ENCODE data around the gene CMTM8. TPM values are rescaled to one million over a fixed set of nuclear protein-coding genes. Genes with fewer than 3 reads are reported as not detected.

The CMTM8 gene
- total RNA-seq, 2 experiments from 2014 or later = 6.1 to 7.5 TPM

- TF ChIP-seq CTCF (IDR thresholded peaks at IDR 0.05) = no peak
- Histone ChIP-seq H3K9me3 (ENCODE audit: control insufficient read depth in 1 of 2, insufficient read depth in 1 of 2, low read length in 2 of 2) (no peaks in the 10 kb centered on the region), H3K27ac (ENCODE audit: low read depth in 1 of 2, low read length in 2 of 2) (no peak overlapping the region), H3K36me3 (ENCODE audit: insufficient read depth, low read length) (no peaks in the 10 kb centered on the region), H3K4me1 (ENCODE audit: insufficient read depth, low read length) (no peaks in the 10 kb centered on the region), H3K27me3 (ENCODE audit: control insufficient read depth in 1 of 2, insufficient read depth in 2 of 2, low read length in 2 of 2) (peaks cover 0 to 6% of the 10 kb centered on the region in 2 experiments), H3K4me3 (ENCODE audit: low read length) (no peak overlapping the region)
- Mint-ChIP-seq H3K27ac (no peak overlapping the region), H3K4me3 (no peak overlapping the region), H3K27me3 (peaks cover 9% of the 10 kb centered on the region), H3K36me3 (ENCODE audit: low read depth) (no peaks in the 10 kb centered on the region), H3K9me3 (no peaks in the 10 kb centered on the region), H3K4me1 (ENCODE audit: low read depth) (no peaks in the 10 kb centered on the region)
- DNase-seq (no peak), ATAC-seq (ENCODE audit: poor library complexity) (no peak)
- ChIA-PET CTCF (no interaction called here), POLR2A (no interaction called here)
- intact Hi-C loops (cut with DNase I, micrococcal nuclease) = no loop called here
Observed at GRCh38 chr3:32193101-32193500, 45.4 kb upstream of the CMTM8 start.

- no peaks in the 10 kb centered on the region for H3K36me3 ChIP-seq (ENCODE audit: insufficient read depth, low read length)
- peaks cover 9% of the 10 kb centered on the region for H3K27me3 Mint-ChIP-seq
- TF ChIP-seq CTCF (IDR thresholded peaks at IDR 0.05) = no peak
- no peaks in the 10 kb centered on the region for H3K4me1 ChIP-seq (ENCODE audit: insufficient read depth, low read length)
- no peak overlapping the region for H3K4me3 ChIP-seq (ENCODE audit: low read length)
- H3K9me3 ChIP-seq (ENCODE audit: control insufficient read depth in 1 of 2, insufficient read depth in 1 of 2, low read length in 2 of 2) = no peaks in the 10 kb centered on the region
- no peak overlapping the region for H3K27ac Mint-ChIP-seq
- H3K27me3 ChIP-seq (ENCODE audit: control insufficient read depth in 1 of 2, insufficient read depth in 2 of 2, low read length in 2 of 2) = peaks cover 0 to 6% of the 10 kb centered on the region in 2 experiments
- no peaks in the 10 kb centered on the region for H3K4me1 Mint-ChIP-seq (ENCODE audit: low read depth)
- H3K36me3 Mint-ChIP-seq (ENCODE audit: low read depth) = no peaks in the 10 kb centered on the region
- no peak for ATAC-seq (ENCODE audit: poor library complexity)
- no peak overlapping the region for H3K4me3 Mint-ChIP-seq
- intact Hi-C loops (cut with DNase I, micrococcal nuclease) = no loop called here
- no peak overlapping the region for H3K27ac ChIP-seq (ENCODE audit: low read depth in 1 of 2, low read length in 2 of 2)
- POLR2A ChIA-PET = no interaction called here
- no peak for DNase-seq
- CTCF ChIA-PET = no interaction called here
- H3K9me3 Mint-ChIP-seq = no peaks in the 10 kb centered on the region
Observed at GRCh38 chr3:32194653-32195052, 43.8 kb upstream of the CMTM8 start.

GRCh38 chr3:32195995-32196540 is 42.4 kb upstream of the CMTM8 start:
- no peak overlapping the region for H3K4me3 ChIP-seq (ENCODE audit: low read length)
- Mint-ChIP-seq H3K4me1 (ENCODE audit: low read depth) (no peaks in the 10 kb centered on the region), H3K27me3 (peaks cover 9% of the 10 kb centered on the region), H3K27ac (no peak overlapping the region), H3K4me3 (no peak overlapping the region), H3K9me3 (no peaks in the 10 kb centered on the region), H3K36me3 (ENCODE audit: low read depth) (no peaks in the 10 kb centered on the region)
- peaks cover 0 to 6% of the 10 kb centered on the region in 2 experiments for H3K27me3 ChIP-seq (ENCODE audit: control insufficient read depth in 1 of 2, insufficient read depth in 2 of 2, low read length in 2 of 2)
- no peaks in the 10 kb centered on the region for H3K9me3 ChIP-seq (ENCODE audit: control insufficient read depth in 1 of 2, insufficient read depth in 1 of 2, low read length in 2 of 2)
- no peak for TF ChIP-seq CTCF (IDR thresholded peaks at IDR 0.05)
- H3K36me3 ChIP-seq (ENCODE audit: insufficient read depth, low read length) = no peaks in the 10 kb centered on the region
- no peak overlapping the region for H3K27ac ChIP-seq (ENCODE audit: low read depth in 1 of 2, low read length in 2 of 2)
- no peak for DNase-seq
- ChIA-PET CTCF (no interaction called here), POLR2A (no interaction called here)
- intact Hi-C loops (cut with DNase I, micrococcal nuclease) = no loop called here
- H3K4me1 ChIP-seq (ENCODE audit: insufficient read depth, low read length) = no peaks in the 10 kb centered on the region
- ATAC-seq (ENCODE audit: poor library complexity) = no peak
